ENCODE data around the gene CLECL1. TPM values are rescaled to one million over a fixed set of nuclear protein-coding genes. Genes with fewer than 3 reads are reported as not detected.
A peak's percentile ranks its signal among the peaks of the same experiment; 100 is the strongest.

CLECL1 gene
- total and polyA plus RNA-seq, 9 of the 15 experiments (the other 6 are each of a cell fraction or from before 2014, with no cell fraction given), result 0.13 to 0.25 TPM; not detected in 7

- Histone ChIP-seq H3K79me2 (ENCODE audit: control insufficient read depth, insufficient read depth, low read length) (peaks cover 59% of the 10 kb centered on the region), H2AFZ (ENCODE audit: low read depth, low read length) (no peak overlapping the region), H3K27ac (ENCODE audit: extremely low read depth, low read depth, low read length) (peak overlapping the region; percentile 75), H3K4me1 (replicated peaks in 1 of 2; ENCODE audit: control insufficient read depth in 2 of 2, insufficient read depth in 2 of 2, low read length in 2 of 2) (peaks cover 3 to 10% of the 10 kb centered on the region in 2 experiments; a peak in 3 of 5 replicates), H4K20me1 (replicated peaks; ENCODE audit: control insufficient read depth, insufficient read depth, low read length) (no peaks in the 10 kb centered on the region; the same call in 1 of the 2 replicates), H3K9me1 (ENCODE audit: control insufficient read depth, insufficient read depth, low read length) (no peaks in the 10 kb centered on the region), H3K9ac (ENCODE audit: insufficient read depth in 1 of 2, low read depth in 2 of 2, low read length in 2 of 2) (peak overlapping the region in 1 of 2 experiments; percentile 77; a peak in 2 of 4 replicates), H3K4me3 (peak overlapping the region; percentile 52), H3K27me3 (ENCODE audit: control insufficient read depth in 2 of 2, insufficient read depth in 2 of 2, low read length in 2 of 2) (no peaks in the 10 kb centered on the region), H3K4me2 (ENCODE audit: insufficient read depth, low read length) (peak overlapping the region; percentile 90; the same call in 1 of the 2 replicates), H3K36me3 (ENCODE audit: control insufficient read depth, insufficient read depth, low read length) (peaks cover 21% of the 10 kb centered on the region), H3K9me3 (replicated peaks; ENCODE audit: control insufficient read depth, insufficient read depth, low read depth, low read length) (peaks cover 6% of the 10 kb centered on the region)
- TF ChIP-seq MLLT1 (IDR thresholded peaks at IDR 0.05) (peak; percentile 74 to 82; a peak in 2 of 4 replicates), AFF1 (IDR thresholded peaks at IDR 0.05; ENCODE audit: low read depth in 1 of 2, partially characterized antibody in 2 of 2) (peak in 1 of 2 experiments; percentile 27), MTA3 (IDR thresholded peaks at IDR 0.05; ENCODE audit: borderline replicate concordance) (no peak), POLR2B (IDR thresholded peaks at IDR 0.05; ENCODE audit: low read depth, partially characterized antibody) (peak; percentile 33), SUPT5H (IDR thresholded peaks at IDR 0.05) (peak; percentile 25), ZNF589 (CRISPR knock-in tag; IDR thresholded peaks at IDR 0.05; ENCODE audit: low read depth) (0 out of 2 replicates have a peak, but pooled peaks have one; percentile 6), ARID2 (IDR thresholded peaks at IDR 0.05) (no peak), AFF4 (CRISPR knock-in tag; IDR thresholded peaks at IDR 0.05) (peak; percentile 43; the same call in 1 of the 2 replicates)
- ChIA-PET POLR2A (interaction anchor here (1.2 to 1.3 kb wide), 2 partner anchors 10 to 21 kb away, joined by 4 to 9 read pairs; no protein-coding TSS in a partner anchor), CTCF (ENCODE audit: low intra/inter-chr PET ratio) (no interaction called here)
- no TSS peak for BruUV-seq (replicated peaks)
- no peak for ATAC-seq
- WGBS (ENCODE audit: insufficient coverage, low coverage, missing lambda C conversion rate), result 8% methylated on average over 1 of the region's 1 CpG
- no peak for FAIRE-seq
- intact Hi-C loops (cut with micrococcal nuclease), result no loop called here
- in situ Hi-C loops (cut with MboI), result no loop called here
- no peak for DNase-seq (ENCODE audit: extremely low read depth in 1 of 4, low spot score in 3 of 4)
Measured at GRCh38 chr12:9759694-9760093, 26.8 kb upstream of the CLECL1 start.
